Astrocyte of the cerebellum (primary cell): ENCODE measurements around the gene DOCK4.

Experiments
- DNase-seq: peaks from one replicate; pipeline ENCODE4 v3.0.0-alpha.2; 2011; ENCODE audit warnings: low read depth
- H3K4me3 ChIP-seq: 2 replicates; pipeline ENCODE4 v1.5.1; 2011; ENCODE audit warnings: mild to moderate bottlenecking, low read depth, low read length, moderate library complexity
- in situ Hi-C: cut with HindIII; loops from 2 replicates; pipeline ENCODE4 v1.10.0; 2017; ENCODE audit warnings: low sequenced_read_pairs
- TF ChIP-seq, protein P1 (sequence below): IDR thresholded peaks from 2 replicates; pipeline ENCODE4 v1.5.1; 2012; ENCODE audit warnings: low read length, low read depth, moderate library complexity, mild to moderate bottlenecking; ENCODE audit errors: missing control alignments

The DOCK4 gene

GRCh38 chr7:111708072-111708471, 498.1 kb downstream of the DOCK4 start:
- TF ChIP-seq, protein P1, sequence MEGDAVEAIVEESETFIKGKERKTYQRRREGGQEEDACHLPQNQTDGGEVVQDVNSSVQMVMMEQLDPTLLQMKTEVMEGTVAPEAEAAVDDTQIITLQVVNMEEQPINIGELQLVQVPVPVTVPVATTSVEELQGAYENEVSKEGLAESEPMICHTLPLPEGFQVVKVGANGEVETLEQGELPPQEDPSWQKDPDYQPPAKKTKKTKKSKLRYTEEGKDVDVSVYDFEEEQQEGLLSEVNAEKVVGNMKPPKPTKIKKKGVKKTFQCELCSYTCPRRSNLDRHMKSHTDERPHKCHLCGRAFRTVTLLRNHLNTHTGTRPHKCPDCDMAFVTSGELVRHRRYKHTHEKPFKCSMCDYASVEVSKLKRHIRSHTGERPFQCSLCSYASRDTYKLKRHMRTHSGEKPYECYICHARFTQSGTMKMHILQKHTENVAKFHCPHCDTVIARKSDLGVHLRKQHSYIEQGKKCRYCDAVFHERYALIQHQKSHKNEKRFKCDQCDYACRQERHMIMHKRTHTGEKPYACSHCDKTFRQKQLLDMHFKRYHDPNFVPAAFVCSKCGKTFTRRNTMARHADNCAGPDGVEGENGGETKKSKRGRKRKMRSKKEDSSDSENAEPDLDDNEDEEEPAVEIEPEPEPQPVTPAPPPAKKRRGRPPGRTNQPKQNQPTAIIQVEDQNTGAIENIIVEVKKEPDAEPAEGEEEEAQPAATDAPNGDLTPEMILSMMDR = no peak
- no peak for DNase-seq
- in situ Hi-C loops = no loop called here
- H3K4me3 ChIP-seq = no peak overlapping the region

- no peak for DNase-seq
- in situ Hi-C loops = no loop called here
- no peak overlapping the region for H3K4me3 ChIP-seq
- TF ChIP-seq, protein P1 = no peak
These were observed 500.4 kb downstream of the DOCK4 start for GRCh38 chr7:111705807-111706206.

GRCh38 chr7:111697771-111698170, 508.4 kb downstream of the DOCK4 start:
- H3K4me3 ChIP-seq = no peak overlapping the region
- no peak for DNase-seq
- TF ChIP-seq, protein P1 = no peak
- in situ Hi-C loops = no loop called here

GRCh38 chr7:111694376-111694775, 511.8 kb downstream of the DOCK4 start:
- DNase-seq = no peak
- TF ChIP-seq, protein P1 = no peak
- in situ Hi-C loops = no loop called here
- H3K4me3 ChIP-seq = no peak overlapping the region

- TF ChIP-seq, protein P1 = no peak
- DNase-seq = no peak
- in situ Hi-C loops = no loop called here
- no peak overlapping the region for H3K4me3 ChIP-seq
These were observed 515.7 kb downstream of the DOCK4 start for GRCh38 chr7:111690364-111691111.

DNA sequence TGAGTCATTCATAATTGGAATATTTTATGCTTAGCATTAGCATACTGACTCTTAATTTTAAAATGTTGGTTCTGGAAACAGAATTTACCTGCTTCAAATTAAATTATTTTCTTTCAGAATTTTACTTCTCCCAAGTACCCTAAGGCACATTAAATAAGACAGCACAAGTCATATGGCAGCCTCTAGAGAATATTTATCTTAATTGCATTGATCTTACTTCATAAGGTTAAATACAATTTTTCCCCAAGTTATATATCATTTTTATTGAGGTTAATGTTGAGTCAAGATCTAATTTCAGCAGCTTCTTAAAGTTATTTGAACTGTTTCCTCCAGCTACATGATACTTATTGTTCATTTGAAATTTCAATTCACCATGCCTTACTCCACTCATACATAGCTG, 520.9 kb downstream of the DOCK4 start:
- TF ChIP-seq, protein P1 = no peak
- no peak overlapping the region for H3K4me3 ChIP-seq
- in situ Hi-C loops = no loop called here
- no peak for DNase-seq
